ENCODE data around the gene INSYN2B. TPM values are rescaled to one million over a fixed set of nuclear protein-coding genes. Genes with fewer than 3 reads are reported as not detected.

INSYN2B gene
- total RNA-seq, 1 experiment from 2014 or later: 1.5 TPM

- H3K9me3 ChIP-seq (ENCODE audit: low read length): no peaks in the 10 kb centered on the region
- no peaks in the 10 kb centered on the region for H3K9me2 ChIP-seq (replicated peaks; ENCODE audit: low read length)
- H3K9ac ChIP-seq (ENCODE audit: low read length): no peak overlapping the region
- no peak for DNase-seq
- no peak overlapping the region for H3K27ac ChIP-seq (ENCODE audit: low read length)
- no peak overlapping the region for H2AFZ ChIP-seq (ENCODE audit: low read length)
- ChIA-PET CTCF (no interaction called here), POLR2A (ENCODE audit: unreplicated experiment) (no interaction called here)
- H4K20me1 ChIP-seq (ENCODE audit: low read length): no peaks in the 10 kb centered on the region
- TF ChIP-seq CTCF (conservative IDR thresholded peaks at IDR 0.05; ENCODE audit: low read depth, low read length): no peak
- no peak for TF ChIP-seq EZH2phosphoT487 (IDR thresholded peaks at IDR 0.05; ENCODE audit: borderline replicate concordance, low read length)
- TF ChIP-seq EZH2 (IDR thresholded peaks at IDR 0.05; ENCODE audit: low read length, unreplicated experiment): no peak
- no peaks in the 10 kb centered on the region for H3F3A ChIP-seq (ENCODE audit: low read length, unreplicated experiment)
- H3K79me2 ChIP-seq (ENCODE audit: low read length): no peaks in the 10 kb centered on the region
- intact Hi-C loops (cut with micrococcal nuclease): no loop called here
- no peaks in the 10 kb centered on the region for H3K4me1 ChIP-seq (ENCODE audit: insufficient read depth, low read length)
- no peaks in the 10 kb centered on the region for H3K27me3 ChIP-seq (ENCODE audit: low read length)
- H3K36me3 ChIP-seq (ENCODE audit: low read depth, low read length): no peaks in the 10 kb centered on the region
- no peak for ATAC-seq
- BruUV-seq (replicated peaks): no TSS peak
- H3K4me2 ChIP-seq (ENCODE audit: low read length): no peak overlapping the region
- H3K4me3 ChIP-seq (ENCODE audit: low read length): no peak overlapping the region
Measured at GRCh38 chr5:169870211-169870610, 110.1 kb downstream of the INSYN2B start.

GRCh38 chr5:169869066-169869465, 111.2 kb downstream of the INSYN2B start:
- POLR2A ChIA-PET (ENCODE audit: unreplicated experiment): no interaction called here
- H4K20me1 ChIP-seq (ENCODE audit: low read length): no peaks in the 10 kb centered on the region
- no peaks in the 10 kb centered on the region for H3K4me1 ChIP-seq (ENCODE audit: insufficient read depth, low read length)
- TF ChIP-seq EZH2 (IDR thresholded peaks at IDR 0.05; ENCODE audit: low read length, unreplicated experiment) (no peak), CTCF (conservative IDR thresholded peaks at IDR 0.05; ENCODE audit: low read depth, low read length) (no peak), EZH2phosphoT487 (IDR thresholded peaks at IDR 0.05; ENCODE audit: borderline replicate concordance, low read length) (no peak)
- no peak overlapping the region for H3K9ac ChIP-seq (ENCODE audit: low read length)
- H3K4me2 ChIP-seq (ENCODE audit: low read length): no peak overlapping the region
- ATAC-seq: no peak
- H3K4me3 ChIP-seq (ENCODE audit: low read length): no peak overlapping the region
- no peaks in the 10 kb centered on the region for H3K79me2 ChIP-seq (ENCODE audit: low read length)
- H3K9me3 ChIP-seq (ENCODE audit: low read length): no peaks in the 10 kb centered on the region
- intact Hi-C loops (cut with micrococcal nuclease): no loop called here
- H3K36me3 ChIP-seq (ENCODE audit: low read depth, low read length): no peaks in the 10 kb centered on the region
- H3K9me2 ChIP-seq (replicated peaks; ENCODE audit: low read length): no peaks in the 10 kb centered on the region
- H3K27ac ChIP-seq (ENCODE audit: low read length): no peak overlapping the region
- CTCF ChIA-PET: no interaction called here
- no TSS peak for BruUV-seq (replicated peaks)
- H2AFZ ChIP-seq (ENCODE audit: low read length): no peak overlapping the region
- H3F3A ChIP-seq (ENCODE audit: low read length, unreplicated experiment): no peaks in the 10 kb centered on the region
- H3K27me3 ChIP-seq (ENCODE audit: low read length): no peaks in the 10 kb centered on the region
- DNase-seq: no peak

- ATAC-seq (no peak), DNase-seq (no peak)
- Histone ChIP-seq H3K4me1 (ENCODE audit: insufficient read depth, low read length) (peaks cover 1% of the 10 kb centered on the region; the same call in 1 of the 2 replicates), H3K9ac (ENCODE audit: low read length) (no peak overlapping the region), H3K27me3 (ENCODE audit: low read length) (no peaks in the 10 kb centered on the region), H3K27ac (ENCODE audit: low read length) (no peak overlapping the region), H3K9me2 (replicated peaks; ENCODE audit: low read length) (no peaks in the 10 kb centered on the region), H3K36me3 (ENCODE audit: low read depth, low read length) (no peaks in the 10 kb centered on the region), H4K20me1 (ENCODE audit: low read length) (no peaks in the 10 kb centered on the region), H3K4me3 (ENCODE audit: low read length) (no peak overlapping the region), H2AFZ (ENCODE audit: low read length) (no peak overlapping the region), H3K9me3 (ENCODE audit: low read length) (no peaks in the 10 kb centered on the region), H3K4me2 (ENCODE audit: low read length) (no peak overlapping the region), H3F3A (ENCODE audit: low read length, unreplicated experiment) (no peaks in the 10 kb centered on the region), H3K79me2 (ENCODE audit: low read length) (no peaks in the 10 kb centered on the region)
- ChIA-PET CTCF (no interaction called here), POLR2A (ENCODE audit: unreplicated experiment) (no interaction called here)
- TF ChIP-seq EZH2phosphoT487 (IDR thresholded peaks at IDR 0.05; ENCODE audit: borderline replicate concordance, low read length) (no peak), EZH2 (IDR thresholded peaks at IDR 0.05; ENCODE audit: low read length, unreplicated experiment) (no peak), CTCF (conservative IDR thresholded peaks at IDR 0.05; ENCODE audit: low read depth, low read length) (no peak)
- no TSS peak for BruUV-seq (replicated peaks)
- intact Hi-C loops (cut with micrococcal nuclease): no loop called here
Measured at GRCh38 chr5:169867347-169867746, 112.9 kb downstream of the INSYN2B start.
